ENCODE results near the gene ACTRT3. TPM values are rescaled to one million over a fixed set of nuclear protein-coding genes. Genes with fewer than 3 reads are reported as not detected.
A peak's percentile ranks its signal among the peaks of the same experiment; 100 is the strongest.

ACTRT3 gene
- total and polyA plus RNA-seq, 12 donors, result 0.32 to 4.4 (median 1.7) TPM

DNA sequence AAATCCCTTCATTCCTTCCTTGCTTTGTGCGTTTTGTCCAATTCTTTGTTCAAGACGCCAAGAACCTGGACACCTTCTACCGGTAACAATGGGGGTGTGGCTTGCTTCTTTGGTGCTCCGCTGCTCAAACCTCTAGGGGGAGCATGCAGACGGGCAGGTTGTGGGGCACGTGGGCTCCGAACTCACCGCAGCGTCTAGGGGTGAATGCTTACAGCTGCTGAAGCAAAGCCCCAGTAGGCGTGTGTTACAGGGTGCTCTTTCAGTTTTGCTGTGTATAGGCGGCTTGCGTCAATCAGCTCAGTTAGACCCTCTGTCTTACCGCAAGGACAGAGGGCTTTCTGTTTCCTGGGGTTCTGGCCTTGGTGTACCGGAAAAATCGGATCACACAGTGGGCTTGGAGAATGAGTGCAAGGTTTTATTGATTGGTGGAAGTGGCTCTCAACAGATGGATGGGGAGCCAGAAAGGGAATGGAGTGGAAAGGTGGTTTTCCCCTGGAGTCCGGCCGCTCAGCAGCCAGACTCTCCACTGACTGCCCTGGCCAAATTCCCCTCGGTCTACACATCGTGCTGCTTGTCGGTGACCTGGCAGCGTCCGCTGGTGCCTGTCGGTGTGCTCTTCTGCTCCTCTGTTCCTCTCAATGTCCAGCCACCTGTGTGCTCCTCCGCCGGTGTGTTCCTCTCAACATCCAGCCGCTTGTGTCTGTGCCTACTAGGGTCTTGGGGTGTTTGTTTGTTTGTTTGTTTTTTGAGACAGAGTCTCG, 44.6 kb upstream of the ACTRT3 start:
- H3K9me3 ChIP-seq (replicated peaks in 1 of 3), result peaks cover 0 to 5% (median 0%) of the 10 kb centered on the region in 3 donors
- 60 to 73% (median 64%) methylated on average over 21 to 27 of the region's 27 CpGs for WGBS, 4 donors
- DNase-seq, result peak in 2 of 7 donors; percentile 10 to 19

DNA sequence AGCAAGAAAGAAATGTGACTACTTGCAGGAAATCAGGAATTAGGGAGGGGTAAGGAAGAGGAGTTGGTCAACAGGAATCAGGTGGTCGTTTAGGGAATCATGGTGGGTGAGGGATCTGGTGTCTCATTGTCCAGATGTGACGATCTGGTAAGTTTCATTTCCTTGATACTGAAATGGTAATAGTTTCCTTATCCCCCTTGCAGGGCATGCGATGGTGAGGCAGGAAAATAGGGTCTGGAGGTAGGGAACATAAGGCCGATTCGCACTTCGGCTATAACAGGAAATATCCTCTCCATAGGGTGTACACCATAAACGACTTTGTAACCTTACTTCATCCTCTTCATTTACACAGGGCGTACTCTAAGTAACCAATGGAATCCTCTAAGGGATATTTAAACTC, 43.9 kb upstream of the ACTRT3 start:
- TF ChIP-seq POLR2A (IDR thresholded peaks at IDR 0.05), result no peak
- H3K4me3 ChIP-seq, result peak overlapping the region in 1 of 4 donors; percentile 59
- H3K36me3 ChIP-seq (replicated peaks in 1 of 2), result no peaks in the 10 kb centered on the region
- peaks cover 0 to 5% (median 0%) of the 10 kb centered on the region in 3 donors for H3K9me3 ChIP-seq (replicated peaks in 1 of 3)
- no peak overlapping the region for H3K27ac ChIP-seq
- H3K4me1 ChIP-seq (replicated peaks in 1 of 2), result peaks cover 3 to 9% of the 10 kb centered on the region in 2 donors
- H3K27me3 ChIP-seq, result no peaks in the 10 kb centered on the region
- intact Hi-C loops (cut with DNase I), result no loop called here
- 57 to 66% (median 61%) methylated on average over 8 of the region's 8 CpGs for WGBS, 4 donors
- DNase-seq, result no peak

More for the DNA sequence above, 44.6 kb upstream of the ACTRT3 start:
- no peaks in the 10 kb centered on the region for H3K36me3 ChIP-seq (replicated peaks in 1 of 2)
- no peak for TF ChIP-seq POLR2A (IDR thresholded peaks at IDR 0.05)
- TF ChIP-seq, protein P1, sequence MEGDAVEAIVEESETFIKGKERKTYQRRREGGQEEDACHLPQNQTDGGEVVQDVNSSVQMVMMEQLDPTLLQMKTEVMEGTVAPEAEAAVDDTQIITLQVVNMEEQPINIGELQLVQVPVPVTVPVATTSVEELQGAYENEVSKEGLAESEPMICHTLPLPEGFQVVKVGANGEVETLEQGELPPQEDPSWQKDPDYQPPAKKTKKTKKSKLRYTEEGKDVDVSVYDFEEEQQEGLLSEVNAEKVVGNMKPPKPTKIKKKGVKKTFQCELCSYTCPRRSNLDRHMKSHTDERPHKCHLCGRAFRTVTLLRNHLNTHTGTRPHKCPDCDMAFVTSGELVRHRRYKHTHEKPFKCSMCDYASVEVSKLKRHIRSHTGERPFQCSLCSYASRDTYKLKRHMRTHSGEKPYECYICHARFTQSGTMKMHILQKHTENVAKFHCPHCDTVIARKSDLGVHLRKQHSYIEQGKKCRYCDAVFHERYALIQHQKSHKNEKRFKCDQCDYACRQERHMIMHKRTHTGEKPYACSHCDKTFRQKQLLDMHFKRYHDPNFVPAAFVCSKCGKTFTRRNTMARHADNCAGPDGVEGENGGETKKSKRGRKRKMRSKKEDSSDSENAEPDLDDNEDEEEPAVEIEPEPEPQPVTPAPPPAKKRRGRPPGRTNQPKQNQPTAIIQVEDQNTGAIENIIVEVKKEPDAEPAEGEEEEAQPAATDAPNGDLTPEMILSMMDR (IDR thresholded peaks at IDR 0.05), result peak in 2 of 6 experiments; percentile 12 to 24
- peaks cover 3 to 9% of the 10 kb centered on the region in 2 donors for H3K4me1 ChIP-seq (replicated peaks in 1 of 2)
- H3K4me3 ChIP-seq, result peak overlapping the region in 1 of 4 donors; percentile 59
- H3K27ac ChIP-seq, result no peak overlapping the region
- intact Hi-C loops (cut with DNase I), result no loop called here
- no peaks in the 10 kb centered on the region for H3K27me3 ChIP-seq

DNA sequence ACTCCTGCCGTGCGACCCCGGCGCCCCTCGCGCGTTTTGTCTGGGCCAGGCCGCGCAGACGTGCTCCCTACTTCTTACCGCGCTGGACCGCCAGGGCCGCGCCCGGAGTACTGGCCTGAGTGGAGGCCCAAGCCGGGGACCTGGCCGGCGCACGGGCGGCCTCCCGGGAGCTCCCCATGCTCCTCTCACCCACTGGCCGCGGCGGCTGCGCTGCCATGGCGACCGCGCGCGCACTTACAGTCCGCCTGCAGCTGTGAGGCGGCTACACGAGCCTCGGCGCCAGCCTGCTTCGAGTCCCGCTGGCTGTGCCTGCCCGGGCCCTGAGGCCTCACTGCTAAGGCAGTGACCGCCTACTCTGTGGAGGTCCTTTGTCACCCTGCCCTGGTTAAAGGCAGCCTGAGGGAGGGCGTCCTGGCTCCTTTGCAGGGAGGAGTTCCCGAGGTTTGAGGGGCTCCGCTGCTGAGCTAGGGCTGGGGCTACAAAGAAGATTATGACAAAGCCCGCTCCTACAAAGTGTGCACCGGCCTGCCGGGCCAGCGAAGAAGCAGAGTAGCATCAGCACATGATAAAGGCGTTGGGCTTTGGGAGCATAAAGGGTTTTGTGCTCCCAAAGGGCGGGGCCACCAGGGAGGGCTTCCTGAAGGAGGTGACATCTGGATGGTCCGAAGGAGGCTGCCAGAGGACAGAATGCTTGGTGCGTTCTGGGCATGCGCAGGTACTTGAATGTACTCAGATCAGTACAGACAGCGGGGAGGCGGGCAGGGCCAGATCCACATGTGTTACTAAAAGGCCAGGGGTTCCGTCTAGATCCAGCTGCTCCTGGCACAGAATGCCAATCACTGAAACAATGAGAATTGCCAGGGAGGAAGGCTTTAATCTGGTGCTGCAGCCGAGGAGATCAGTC, 43.2 kb upstream of the ACTRT3 start, which contains the start of the genes LRRC34 and LRRIQ4:
Gene LRRC34, minus strand, starts transcription at position 573 of the 904 bp plus-strand sequence. Its CDS starts 356 bp downstream, at position 217.
Gene LRRIQ4, plus strand, starts transcription at position 539 of the 904 bp plus-strand sequence. CDS start 9,052 bp downstream, outside the sequence.
- Histone ChIP-seq H3K4me1 (replicated peaks in 1 of 2) (peaks cover 3 to 9% of the 10 kb centered on the region in 2 donors), H3K27me3 (no peaks in the 10 kb centered on the region), H3K27ac (peak within 1 kb of the TSS in 3 of 5 donors; percentile 19 to 66 (median 46)), H3K36me3 (replicated peaks in 1 of 2) (no peaks in the 10 kb centered on the region), H3K9me3 (replicated peaks in 1 of 3) (peaks cover 0 to 5% (median 0%) of the 10 kb centered on the region in 3 donors), H3K4me3 (peak within 1 kb of the TSS in 2 of 4 donors; percentile 41 to 59)
- intact Hi-C loops (cut with DNase I), result no loop called here
- WGBS, 4 donors, result 6 to 54% (median 26%) methylated on average over 7 to 56 of the region's 56 CpGs
- peak; percentile 57 to 91 (median 71) for DNase-seq
- TF ChIP-seq, protein P1 (IDR thresholded peaks at IDR 0.05), result peak in 1 of 6 experiments; percentile 22
- no peak for TF ChIP-seq POLR2A (IDR thresholded peaks at IDR 0.05)

DNA sequence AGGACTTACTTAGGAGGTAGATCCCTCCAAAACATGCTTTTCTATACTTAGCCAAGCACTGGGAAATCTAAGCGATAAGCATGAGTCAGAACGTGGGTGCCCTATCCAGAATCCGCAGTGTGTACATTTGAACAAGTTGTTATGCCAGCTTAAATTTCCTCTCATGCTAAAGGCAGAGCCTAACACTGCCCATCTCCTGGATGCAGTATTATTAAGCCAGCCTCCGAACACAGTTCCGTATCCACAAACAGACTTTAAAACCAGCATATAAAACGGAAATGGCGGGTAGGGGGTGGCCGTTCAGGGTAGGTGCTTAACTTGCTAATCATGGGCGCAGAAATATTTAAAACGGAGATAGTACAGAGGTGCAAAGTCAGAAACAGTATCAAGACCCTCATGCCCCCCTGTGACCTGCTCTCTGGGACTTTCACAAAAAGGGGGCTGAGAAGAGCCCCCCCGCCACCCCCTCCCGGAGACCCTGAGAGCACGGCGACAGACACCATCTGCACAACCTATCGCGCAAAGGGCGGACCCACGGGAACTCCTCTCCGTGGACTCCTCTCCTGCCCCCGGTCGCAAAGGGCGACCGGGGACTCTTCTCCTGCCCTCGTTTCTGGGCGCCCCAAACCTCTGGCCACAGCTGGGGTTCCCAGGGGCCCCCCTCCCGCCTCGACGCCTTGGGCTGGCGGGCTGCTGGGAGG, 42.4 kb upstream of the ACTRT3 start:
- H3K27me3 ChIP-seq, result no peaks in the 10 kb centered on the region
- peak overlapping the region in 3 of 5 donors; percentile 19 to 66 (median 46) for H3K27ac ChIP-seq
- peak in 3 of 7 donors; percentile 6 to 27 (median 22) for DNase-seq
- peaks cover 3 to 9% of the 10 kb centered on the region in 2 donors for H3K4me1 ChIP-seq (replicated peaks in 1 of 2)
- H3K36me3 ChIP-seq (replicated peaks in 1 of 2), result no peaks in the 10 kb centered on the region
- intact Hi-C loops (cut with DNase I), result no loop called here
- peak overlapping the region in 2 of 4 donors; percentile 41 to 59 for H3K4me3 ChIP-seq
- peaks cover 0 to 5% (median 0%) of the 10 kb centered on the region in 3 donors for H3K9me3 ChIP-seq (replicated peaks in 1 of 3)
- TF ChIP-seq, protein P1 (IDR thresholded peaks at IDR 0.05), result no peak
- TF ChIP-seq POLR2A (IDR thresholded peaks at IDR 0.05), result no peak
- 2 to 8% (median 4%) methylated on average over 10 to 29 of the region's 29 CpGs for WGBS, 4 donors
